ENCODE data around the gene TEKTIP1. TPM values are rescaled to one million over a fixed set of nuclear protein-coding genes. Genes with fewer than 3 reads are reported as not detected.

TEKTIP1 gene
- total and polyA plus RNA-seq, 2 of the 4 experiments (the other 2 are of a cell fraction) = not detected

- H2AK9ac ChIP-seq (replicated peaks; ENCODE audit: low read depth, low read length, poor library complexity) = no peak overlapping the region
- H3K27ac ChIP-seq (ENCODE audit: insufficient read depth, low read length) = no peak overlapping the region
- H3K4me2 ChIP-seq (ENCODE audit: low read depth, low read length) = no peak overlapping the region
- no peak overlapping the region for H4K91ac ChIP-seq (ENCODE audit: insufficient read depth, low read depth, low read length)
- no peak overlapping the region for H4K8ac ChIP-seq (ENCODE audit: low read depth in 2 of 2, low read length in 2 of 2)
- no peak overlapping the region for H2BK15ac ChIP-seq (ENCODE audit: low read depth, low read length)
- no peak overlapping the region for H2BK5ac ChIP-seq (ENCODE audit: low read depth, low read length, poor library complexity, severe bottlenecking)
- dilution Hi-C loops (cut with HindIII; ENCODE audit: low sequenced_read_pairs, unreplicated experiment) (no loop called here), intact Hi-C loops (cut with micrococcal nuclease) (no loop called here), in situ Hi-C loops (cut with MboI; ENCODE audit: low sequenced_read_pairs) (no loop called here)
- 100% methylated on average over 7 of the region's 9 CpGs; no CpG with 5 or more reads in 1 of the 2 experiments for WGBS, 2 experiments (ENCODE audit: extremely low coverage in 2 of 2, insufficient read length in 1 of 2)
- ChIA-PET CTCF (no interaction called here), POLR2A (ENCODE audit: unreplicated experiment) (no interaction called here)
- no peaks in the 10 kb centered on the region for H3K9me3 ChIP-seq (ENCODE audit: control insufficient read depth, insufficient read depth, low read length)
- H4K5ac ChIP-seq (ENCODE audit: low read depth, low read length) = no peak overlapping the region
- H2BK20ac ChIP-seq (ENCODE audit: low read depth, low read length) = no peak overlapping the region
- H2BK120ac ChIP-seq (ENCODE audit: low read depth, low read length) = no peak overlapping the region
- no peaks in the 10 kb centered on the region for H3K27me3 ChIP-seq (ENCODE audit: control insufficient read depth, insufficient read depth, low read length)
- H3K79me1 ChIP-seq (ENCODE audit: low read depth in 1 of 2, low read length in 2 of 2) = peaks cover 9 to 31% of the 10 kb centered on the region in 2 experiments; a peak in 3 of 4 replicates
- H2AK5ac ChIP-seq (ENCODE audit: low read depth, low read length) = no peak overlapping the region
- no peak for ATAC-seq (ENCODE audit: low read depth)
- 0 out of 2 replicates have a peak, but pooled peaks cover 2% of the 10 kb centered on the region for H3K9me1 ChIP-seq (ENCODE audit: insufficient read depth, low read length)
- no peak overlapping the region for H3K23ac ChIP-seq (ENCODE audit: low read depth, low read length)
- H3K4me3 ChIP-seq (ENCODE audit: insufficient read depth, low read depth, low read length) = no peak overlapping the region
- BruUV-seq (replicated peaks) = TSS peak; percentile 50
- H3K4ac ChIP-seq (ENCODE audit: low read depth, low read length) = no peak overlapping the region
- H2AFZ ChIP-seq (replicated peaks; ENCODE audit: low read length, poor library complexity) = peak overlapping the region; percentile 43
- no peak for DNase-seq
- peaks cover 61% of the 10 kb centered on the region for H3K36me3 ChIP-seq (ENCODE audit: control insufficient read depth, insufficient read depth, low read length)
- no peak overlapping the region for H3K56ac ChIP-seq (ENCODE audit: extremely low read depth, insufficient read depth, low read length)
- no peak overlapping the region for H3K18ac ChIP-seq (ENCODE audit: low read depth, low read length)
- no peak overlapping the region for H3K14ac ChIP-seq (replicated peaks; ENCODE audit: low read depth, low read length)
- H3K4me1 ChIP-seq (ENCODE audit: control insufficient read depth, insufficient read depth, low read length) = no peaks in the 10 kb centered on the region
- H4K20me1 ChIP-seq (ENCODE audit: insufficient read depth, low read length) = peaks cover 30% of the 10 kb centered on the region
- no peak overlapping the region for H3K9ac ChIP-seq (ENCODE audit: low read depth, low read length)
- TF ChIP-seq FOS (IDR thresholded peaks at IDR 0.05; ENCODE audit: low read depth, low read length) = no peak
- TF ChIP-seq CEBPB (IDR thresholded peaks at IDR 0.05; ENCODE audit: low read depth, low read length) = no peak
- no peak for TF ChIP-seq BHLHE40 (IDR thresholded peaks at IDR 0.05; ENCODE audit: low read depth, low read length)
- TF ChIP-seq NFE2L2 (IDR thresholded peaks at IDR 0.05; ENCODE audit: low read depth, low read length) = no peak
- no peak for TF ChIP-seq POLR2A (IDR thresholded peaks at IDR 0.05; ENCODE audit: low read depth, low read length)
- TF ChIP-seq RFX5 (IDR thresholded peaks at IDR 0.05; ENCODE audit: low read depth, low read length) = no peak
- TF ChIP-seq SMC3 (IDR thresholded peaks at IDR 0.05; ENCODE audit: low read depth, low read length) = no peak
Measured at GRCh38 chr19:3535235-3535535, 3.8 kb upstream of the TEKTIP1 start.

All from IMR-90 (cell line).